HG02798 (cell line): ENCODE measurements around the gene CCDC126.

Source experiments
- ATAC-seq: cut with Tn5 transposase; IDR thresholded peaks from one replicate; pipeline ENCODE4 v1.9.1; 2021; ENCODE audit warnings: mild to moderate bottlenecking; ENCODE audit not compliant: unreplicated experiment, poor library complexity

The CCDC126 gene

DNA sequence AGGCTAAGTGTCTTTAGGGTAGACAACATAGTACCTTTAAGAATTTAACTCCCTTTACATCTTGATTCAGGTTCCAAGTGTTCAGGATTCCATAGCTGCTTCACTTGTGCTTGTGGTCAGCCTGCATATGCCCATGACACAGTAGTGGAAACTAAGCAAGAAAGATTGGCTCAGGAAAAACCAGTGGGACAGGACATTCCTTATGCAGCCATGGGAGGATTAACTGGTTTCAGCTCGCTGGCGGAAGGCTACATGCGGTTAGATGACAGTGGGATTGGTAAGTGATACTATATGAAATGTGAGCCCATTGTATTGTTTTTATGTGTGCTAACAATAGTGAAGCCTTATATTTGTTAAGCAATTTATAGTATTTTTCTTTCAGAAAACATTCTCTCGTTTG is 94.1 kb downstream of the CCDC126 start:
- no peak for ATAC-seq

DNA sequence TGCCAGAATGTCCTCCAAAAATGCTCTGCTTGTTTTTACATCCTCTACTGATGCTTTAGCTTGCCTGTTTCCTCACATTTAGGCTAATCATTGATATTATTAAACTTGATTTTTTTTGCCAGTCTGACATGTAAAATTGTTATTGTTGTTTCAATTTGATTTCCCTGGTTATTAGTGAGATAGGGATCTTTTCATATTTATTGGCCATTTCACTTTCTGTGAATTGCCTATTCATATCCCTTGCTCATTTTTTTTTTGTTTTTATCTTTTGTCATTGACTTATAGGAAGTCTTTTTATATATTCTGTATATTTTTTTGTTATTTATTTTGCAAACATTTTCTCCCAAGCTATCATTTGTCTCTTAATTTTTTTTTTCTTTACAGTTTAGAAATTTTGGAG is 96.0 kb downstream of the CCDC126 start:
- no peak for ATAC-seq
